Endodermal cell (in vitro differentiated cells): ENCODE measurements around the gene SH3TC1. TPM values are rescaled to one million over a fixed set of nuclear protein-coding genes. Genes with fewer than 3 reads are reported as not detected.

Experiments used
- DNase-seq: peaks from one replicate; pipeline ENCODE4 v3.0.0-alpha.2; 2017
- H3K27ac ChIP-seq: 2 replicates; pipeline ENCODE4 v1.5.1; 2013; ENCODE audit warnings: mild to moderate bottlenecking, low read depth, low read length, moderate library complexity
- H3K27me3 ChIP-seq: 2 replicates; pipeline ENCODE4 v1.6.1; 2013; ENCODE audit warnings: mild to moderate bottlenecking, low read length, moderate library complexity; ENCODE audit not compliant: insufficient read depth, control insufficient read depth, poor library complexity, severe bottlenecking
- H3K36me3 ChIP-seq: 2 replicates; pipeline ENCODE4 v1.7.0; 2013; ENCODE audit warnings: mild to moderate bottlenecking, low read length, moderate library complexity; ENCODE audit not compliant: control insufficient read depth, insufficient read depth
- H3K4me1 ChIP-seq: one replicate; pipeline ENCODE4 v1.7.0; 2013; ENCODE audit warnings: low read length; ENCODE audit not compliant: control insufficient read depth, insufficient read depth
- H3K4me3 ChIP-seq: 2 replicates; pipeline ENCODE4 v1.5.1; 2013; ENCODE audit warnings: mild to moderate bottlenecking, low read length, moderate library complexity
- H3K9ac ChIP-seq: 2 replicates; pipeline ENCODE4 v1.6.1; 2013; ENCODE audit warnings: mild to moderate bottlenecking, low read length, moderate library complexity; ENCODE audit not compliant: poor library complexity, severe bottlenecking; ENCODE audit errors: extremely low read depth
- H3K9me3 ChIP-seq: 2 replicates; pipeline ENCODE4 v1.6.1; 2013; ENCODE audit warnings: mild to moderate bottlenecking, low read length, moderate library complexity; ENCODE audit not compliant: control insufficient read depth
- H3K27ac Mint-ChIP-seq: 2 replicates; pipeline ENCODE4 v1.8.0; 2020; ENCODE audit warnings: mixed read lengths
- H3K27me3 Mint-ChIP-seq: 2 replicates; pipeline ENCODE4 v1.8.0; 2021; ENCODE audit warnings: mild to moderate bottlenecking, mixed read lengths; ENCODE audit not compliant: insufficient read depth
- H3K36me3 Mint-ChIP-seq: 2 replicates; pipeline ENCODE4 v1.8.0; 2020; ENCODE audit warnings: low read depth, mixed read lengths
- H3K4me1 Mint-ChIP-seq: 2 replicates; pipeline ENCODE4 v1.8.0; 2020; ENCODE audit warnings: mixed read lengths
- H3K4me3 Mint-ChIP-seq: 2 replicates; pipeline ENCODE4 v1.8.0; 2020; ENCODE audit warnings: mild to moderate bottlenecking, moderate library complexity, mixed read lengths
- H3K9me3 Mint-ChIP-seq: 2 replicates; pipeline ENCODE4 v1.8.0; 2020; ENCODE audit warnings: mild to moderate bottlenecking, mixed read lengths
- WGBS, 2 experiments: methylation state at CpG; one replicate each; pipeline versions ENCODE4 v1.1.5 to v1.1.7; 2013; ENCODE audit warnings: missing lambda C conversion rate in 2 of 2, mixed read lengths in 1 of 2; ENCODE audit not compliant: insufficient coverage in 1 of 2, insufficient read length in 1 of 2; 5-methylcytosine and 5-hydroxymethylcytosine counted together
- total RNA-seq, 2 donors: library from RNA; stranded (reverse); fragmentation: NEBNext Ultra II Directional in 1 of 2; extraction: Animal tissue kit (Norgen Biotek cat#: 25700) in 1 of 2; gene quantifications; 2 replicates in 1 of 2; 3 replicates in 1 of 2; pipeline ENCODE4 v1.2.1, GENCODE V29; 2021
- TF ChIP-seq, protein P1 (sequence below): fragments of 200-600 bp; sonication (generic); conservative IDR thresholded peaks from 2 replicates; pipeline ENCODE4 v1.5.0; 2021; ENCODE audit warnings: antibody characterized with exemption, mild to moderate bottlenecking

SH3TC1 gene
- total RNA-seq, 2 donors from 2014 or later: 1.9 to 2.6 TPM

DNA sequence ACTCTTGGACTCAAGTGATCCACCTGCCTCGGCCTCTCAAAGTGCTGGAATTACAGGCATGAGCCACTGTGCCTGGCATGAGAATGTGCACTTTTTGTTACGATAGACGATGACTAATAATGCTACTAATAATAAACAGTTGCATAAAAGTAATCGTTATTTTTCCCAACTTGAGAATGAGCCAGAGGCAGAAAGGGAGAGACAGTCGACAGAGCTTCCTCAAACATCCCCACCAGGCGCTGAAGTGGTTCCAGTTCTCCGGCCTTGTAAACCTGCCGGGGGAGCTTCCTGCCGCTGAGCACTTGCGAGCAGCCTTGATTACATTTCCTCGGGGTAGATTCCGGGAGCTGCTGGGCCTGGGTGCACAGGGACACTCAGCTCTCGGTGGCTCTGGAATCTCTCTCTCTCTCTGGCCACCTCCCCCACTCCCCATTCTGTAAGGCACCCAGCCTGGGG lies 61.6 kb downstream of the SH3TC1 start:
- Histone ChIP-seq H3K9ac (no peak overlapping the region), H3K4me3 (no peak overlapping the region), H3K36me3 (no peaks in the 10 kb centered on the region), H3K27ac (no peak overlapping the region), H3K9me3 (no peaks in the 10 kb centered on the region), H3K4me1 (no peaks in the 10 kb centered on the region), H3K27me3 (no peaks in the 10 kb centered on the region)
- Mint-ChIP-seq H3K9me3 (no peaks in the 10 kb centered on the region), H3K36me3 (no peaks in the 10 kb centered on the region), H3K4me1 (peaks cover 7% of the 10 kb centered on the region), H3K4me3 (no peak overlapping the region), H3K27ac (no peak overlapping the region), H3K27me3 (no peaks in the 10 kb centered on the region)
- WGBS, 2 experiments: 77 to 83% methylated on average over 5 to 13 of the region's 13 CpGs
- TF ChIP-seq, protein P1, sequence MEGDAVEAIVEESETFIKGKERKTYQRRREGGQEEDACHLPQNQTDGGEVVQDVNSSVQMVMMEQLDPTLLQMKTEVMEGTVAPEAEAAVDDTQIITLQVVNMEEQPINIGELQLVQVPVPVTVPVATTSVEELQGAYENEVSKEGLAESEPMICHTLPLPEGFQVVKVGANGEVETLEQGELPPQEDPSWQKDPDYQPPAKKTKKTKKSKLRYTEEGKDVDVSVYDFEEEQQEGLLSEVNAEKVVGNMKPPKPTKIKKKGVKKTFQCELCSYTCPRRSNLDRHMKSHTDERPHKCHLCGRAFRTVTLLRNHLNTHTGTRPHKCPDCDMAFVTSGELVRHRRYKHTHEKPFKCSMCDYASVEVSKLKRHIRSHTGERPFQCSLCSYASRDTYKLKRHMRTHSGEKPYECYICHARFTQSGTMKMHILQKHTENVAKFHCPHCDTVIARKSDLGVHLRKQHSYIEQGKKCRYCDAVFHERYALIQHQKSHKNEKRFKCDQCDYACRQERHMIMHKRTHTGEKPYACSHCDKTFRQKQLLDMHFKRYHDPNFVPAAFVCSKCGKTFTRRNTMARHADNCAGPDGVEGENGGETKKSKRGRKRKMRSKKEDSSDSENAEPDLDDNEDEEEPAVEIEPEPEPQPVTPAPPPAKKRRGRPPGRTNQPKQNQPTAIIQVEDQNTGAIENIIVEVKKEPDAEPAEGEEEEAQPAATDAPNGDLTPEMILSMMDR: no peak
- DNase-seq: peak; percentile 68

DNA sequence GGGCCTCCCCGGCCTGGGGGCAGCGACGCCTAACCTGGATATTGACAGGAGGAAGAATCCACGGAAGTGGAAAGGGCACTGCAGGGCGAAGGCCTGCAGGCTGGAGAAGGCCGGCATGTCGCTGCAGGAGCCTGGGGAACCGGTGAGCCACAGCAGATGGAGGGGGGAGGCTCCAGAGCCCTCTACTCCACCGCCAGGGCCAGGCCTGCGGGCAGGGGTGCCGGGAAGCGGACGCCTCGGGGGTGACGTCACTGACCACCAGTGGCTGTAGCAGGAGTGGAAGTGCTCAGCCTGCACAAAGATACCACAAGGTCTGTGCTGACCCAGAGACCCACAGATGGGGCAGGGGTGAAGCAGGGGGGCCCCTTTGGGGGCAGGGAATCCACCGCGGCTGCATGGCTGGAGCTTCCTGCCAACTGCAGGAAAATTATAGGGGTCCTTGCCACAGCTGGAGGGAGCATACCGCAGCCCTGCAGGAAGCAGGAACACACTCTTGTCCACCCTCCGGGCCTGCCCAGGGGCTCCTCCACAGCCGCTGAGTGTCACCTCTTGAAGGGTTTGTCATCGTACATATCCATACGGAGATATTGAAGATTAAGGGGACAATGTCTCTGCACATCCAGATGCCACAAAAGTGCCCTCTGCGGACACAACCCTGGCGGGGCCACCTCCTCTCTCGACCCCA lies 62.9 kb downstream of the SH3TC1 start:
- Histone ChIP-seq H3K27ac (peak overlapping the region; percentile 11), H3K4me1 (no peaks in the 10 kb centered on the region), H3K36me3 (no peaks in the 10 kb centered on the region), H3K9ac (no peak overlapping the region), H3K9me3 (no peaks in the 10 kb centered on the region), H3K27me3 (no peaks in the 10 kb centered on the region), H3K4me3 (no peak overlapping the region)
- Mint-ChIP-seq H3K4me3 (no peak overlapping the region), H3K9me3 (no peaks in the 10 kb centered on the region), H3K36me3 (no peaks in the 10 kb centered on the region), H3K27ac (no peak overlapping the region), H3K27me3 (no peaks in the 10 kb centered on the region), H3K4me1 (peaks cover 10% of the 10 kb centered on the region)
- DNase-seq: no peak
- WGBS, 2 experiments: 88% methylated on average over 11 to 25 of the region's 25 CpGs
- TF ChIP-seq, protein P1: no peak

DNA sequence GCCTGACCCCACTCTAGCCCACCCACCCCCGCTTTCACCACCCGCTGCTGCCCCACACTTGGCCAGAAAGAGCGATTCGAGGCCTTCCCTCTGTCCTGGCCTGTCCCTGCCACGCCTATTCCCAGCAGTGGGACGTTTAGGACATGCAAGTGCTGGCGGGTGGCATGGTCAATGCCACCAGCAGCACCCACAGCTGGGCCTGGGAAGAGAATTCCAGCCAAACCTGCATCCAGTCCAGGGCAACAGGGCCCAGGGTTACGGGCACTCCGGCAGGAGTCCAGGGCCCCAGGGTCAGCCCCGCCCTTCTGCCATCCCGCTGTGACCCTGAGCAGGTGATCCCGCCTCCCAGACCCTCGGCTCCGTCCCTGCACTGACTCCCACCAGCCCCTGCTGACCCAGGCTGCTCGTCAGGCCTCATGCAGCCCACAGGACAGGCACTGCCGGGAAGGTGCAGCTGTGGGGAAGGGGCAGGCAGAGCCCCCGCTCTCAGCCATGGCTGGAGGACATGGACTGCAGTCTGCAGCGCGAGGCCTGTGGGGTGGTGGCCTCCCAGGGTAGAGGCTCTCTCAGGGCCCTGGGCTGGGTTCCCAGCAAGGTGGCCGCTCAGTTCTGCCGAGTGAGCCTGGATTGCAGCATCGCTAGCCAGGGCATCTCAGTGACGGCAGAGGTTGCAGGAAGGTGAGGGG lies 63.7 kb downstream of the SH3TC1 start:
- no peak for DNase-seq
- Histone ChIP-seq H3K9ac (no peak overlapping the region), H3K4me3 (no peak overlapping the region), H3K36me3 (no peaks in the 10 kb centered on the region), H3K27me3 (no peaks in the 10 kb centered on the region), H3K4me1 (no peaks in the 10 kb centered on the region), H3K9me3 (no peaks in the 10 kb centered on the region), H3K27ac (no peak overlapping the region)
- H3K36me3 Mint-ChIP-seq: no peaks in the 10 kb centered on the region
- 75 to 78% methylated on average over 15 to 23 of the region's 23 CpGs for WGBS, 2 experiments
- no peaks in the 10 kb centered on the region for H3K27me3 Mint-ChIP-seq
- H3K9me3 Mint-ChIP-seq: no peaks in the 10 kb centered on the region
- peaks cover 10% of the 10 kb centered on the region for H3K4me1 Mint-ChIP-seq
- TF ChIP-seq, protein P1: no peak
- H3K4me3 Mint-ChIP-seq: no peak overlapping the region
- H3K27ac Mint-ChIP-seq: no peak overlapping the region
